Placental epithelial cell (primary cell): Measurements from ENCODE around the gene STOML1. TPM values are rescaled to one million over a fixed set of nuclear protein-coding genes. Genes with fewer than 3 reads are reported as not detected.

Source experiments
- total RNA-seq: library from RNA; depleted of rRNA; stranded (reverse); fragments of >200 nt; gene quantifications from 2 replicates; pipeline ENCODE4 v1.2.3, GENCODE V29; 2012

Gene STOML1
- 8.6 and 12.0 TPM in 2 replicates for total RNA-seq

GRCh38 chr15:73991726-73992593, at the start of gene STOML1:
STOML1 (minus strand) TSS chr15:73992295; CDS start chr15:73992223, 72 bp downstream.

GRCh38 chr15:73994413-73994883, 2.4 kb upstream of the STOML1 start, which contains the start of gene PML:
PML (plus strand) TSS chr15:73994716; CDS start chr15:73994813, 97 bp downstream.

Other genes starting within 250 kb of the STOML1 start
- under 0.01 and 1.6 TPM in 2 replicates for gene INSYN1, start 238.9 kb downstream of the STOML1 start, total RNA-seq
- gene TBC1D21, start 118.7 kb downstream of the STOML1 start, total RNA-seq, result not detected in 2 replicates
- 11.4 and 68.8 TPM in 2 replicates for gene LOXL1, start 65.8 kb downstream of the STOML1 start, total RNA-seq
- gene PML, start 2.4 kb upstream of the STOML1 start, total RNA-seq, result 17.7 and 23.9 TPM in 2 replicates
- 0.39 and 0.54 TPM in 2 replicates for gene GOLGA6A, start 90.3 kb upstream of the STOML1 start, total RNA-seq
- not detected in 2 replicates for gene ISLR2, start 138.3 kb upstream of the STOML1 start, total RNA-seq
- gene ISLR, start 181.4 kb upstream of the STOML1 start, total RNA-seq, result 0.39 TPM in 1 of 2 replicates, not detected in the other
- 15.7 and 85.2 TPM in 2 replicates for gene STRA6, start 210.5 kb upstream of the STOML1 start, total RNA-seq
- 0.54 and 1.6 TPM in 2 replicates for gene CCDC33, start 244.0 kb upstream of the STOML1 start, total RNA-seq